Immature natural killer cell (primary cell): ENCODE measurements around the gene GYG1. TPM values are rescaled to one million over a fixed set of nuclear protein-coding genes. Genes with fewer than 3 reads are reported as not detected.
"Not testable (repeated sequence)": the region's sequence is repeated elsewhere in the genome, so short reads cannot be mapped to it uniquely, and the experiment has no call there.

Experiments
- DNase-seq, 3 donors: peaks; one replicate each; pipeline ENCODE4 v3.0.0; 2022; ENCODE audit warnings: mixed read lengths in 1 of 3
- H3K27ac Mint-ChIP-seq, 6 donors: one replicate each; pipeline ENCODE4 v1.8.0; 2020; ENCODE audit warnings: mixed read lengths in 6 of 6, mild to moderate bottlenecking in 5 of 6, inconsistent platforms in 4 of 6, moderate library complexity in 3 of 6
- H3K27me3 Mint-ChIP-seq, 3 donors: one replicate each; pipeline ENCODE4 v1.8.0; 2020 to 2021; ENCODE audit warnings: low read depth in 3 of 3, mild to moderate bottlenecking in 3 of 3, mixed read lengths in 3 of 3, moderate library complexity in 3 of 3, inconsistent platforms in 1 of 3
- H3K36me3 Mint-ChIP-seq, 3 donors: one replicate each; pipeline ENCODE4 v1.8.0; 2020; ENCODE audit warnings: mixed read lengths in 3 of 3, inconsistent platforms in 2 of 3, mild to moderate bottlenecking in 2 of 3
- H3K4me1 Mint-ChIP-seq, 2 donors: one replicate each; pipeline ENCODE4 v1.8.0; 2020; ENCODE audit warnings: inconsistent platforms in 2 of 2, mild to moderate bottlenecking in 2 of 2, mixed read lengths in 2 of 2, moderate library complexity in 1 of 2
- H3K4me3 Mint-ChIP-seq, 5 donors: one replicate each; pipeline ENCODE4 v1.8.0; 2020; ENCODE audit warnings: mild to moderate bottlenecking in 5 of 5, mixed read lengths in 5 of 5, inconsistent platforms in 3 of 5, moderate library complexity in 3 of 5
- H3K9me3 Mint-ChIP-seq, 6 donors: one replicate each; pipeline ENCODE4 v1.8.0; 2020; ENCODE audit warnings: mild to moderate bottlenecking in 6 of 6, mixed read lengths in 6 of 6, inconsistent platforms in 4 of 6, moderate library complexity in 3 of 6
- polyA plus RNA-seq, 3 donors: library from polyadenylated mRNA; unstranded; fragments of 300-500 nt; fragmentation: Illumina TruSeq; gene quantifications; one replicate each; pipeline ENCODE4 v1.2.3, GENCODE V29; 2021

GYG1 gene
- polyA plus RNA-seq, 3 donors from 2014 or later, result 73.5 to 102 (median 91.8) TPM

DNA sequence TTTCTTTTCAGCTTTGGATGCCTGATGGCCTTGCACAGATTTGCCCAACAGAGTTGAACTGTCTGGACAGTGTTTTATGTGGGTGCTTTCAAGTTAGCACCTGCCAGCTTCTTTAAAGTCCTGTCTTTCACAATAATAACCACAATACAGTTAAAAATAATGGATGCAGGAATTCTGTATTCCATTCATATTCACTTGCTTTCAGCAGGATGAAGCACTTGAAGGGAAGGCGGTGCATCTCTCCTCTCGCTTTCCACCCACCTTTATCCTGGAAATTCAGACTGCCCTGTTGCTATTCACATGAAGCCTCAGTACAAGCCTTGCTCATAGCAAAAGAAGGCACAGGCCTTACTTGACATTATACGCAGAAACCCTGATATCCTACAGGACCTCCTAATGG, 26.5 kb upstream of the GYG1 start:
- no peak overlapping the region for H3K27ac Mint-ChIP-seq
- H3K4me1 Mint-ChIP-seq, result no peaks in the 10 kb centered on the region
- no peaks in the 10 kb centered on the region for H3K36me3 Mint-ChIP-seq
- peaks cover 0 to 1% (median under 1%) of the 10 kb centered on the region in 3 donors for H3K27me3 Mint-ChIP-seq
- no peaks in the 10 kb centered on the region for H3K9me3 Mint-ChIP-seq
- H3K4me3 Mint-ChIP-seq, result no peak overlapping the region
- DNase-seq, result no peak

DNA sequence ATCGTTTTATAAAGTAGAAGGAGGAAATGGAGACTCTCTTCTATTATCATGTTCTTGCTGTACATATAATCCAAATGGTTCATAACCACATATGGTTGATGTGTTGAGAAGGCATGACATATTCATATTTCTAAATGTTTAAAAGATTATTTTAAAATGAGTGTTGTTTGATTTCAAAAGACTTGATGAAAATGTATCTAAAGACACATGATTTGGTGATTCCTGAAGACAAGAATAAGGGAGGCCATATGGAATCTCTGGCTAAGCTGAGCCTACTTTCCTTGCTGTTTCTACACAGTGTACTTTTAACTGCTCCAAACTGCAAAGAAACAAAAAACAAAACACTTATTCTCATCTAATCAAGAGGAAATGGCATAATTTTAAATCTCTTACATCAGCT, 23.0 kb upstream of the GYG1 start:
- Mint-ChIP-seq H3K27ac (no peak overlapping the region), H3K36me3 (no peaks in the 10 kb centered on the region), H3K4me1 (no peaks in the 10 kb centered on the region), H3K27me3 (peaks cover 0 to 2% (median 0%) of the 10 kb centered on the region in 3 donors), H3K9me3 (no peaks in the 10 kb centered on the region), H3K4me3 (no peak overlapping the region)
- DNase-seq, result no peak

DNA sequence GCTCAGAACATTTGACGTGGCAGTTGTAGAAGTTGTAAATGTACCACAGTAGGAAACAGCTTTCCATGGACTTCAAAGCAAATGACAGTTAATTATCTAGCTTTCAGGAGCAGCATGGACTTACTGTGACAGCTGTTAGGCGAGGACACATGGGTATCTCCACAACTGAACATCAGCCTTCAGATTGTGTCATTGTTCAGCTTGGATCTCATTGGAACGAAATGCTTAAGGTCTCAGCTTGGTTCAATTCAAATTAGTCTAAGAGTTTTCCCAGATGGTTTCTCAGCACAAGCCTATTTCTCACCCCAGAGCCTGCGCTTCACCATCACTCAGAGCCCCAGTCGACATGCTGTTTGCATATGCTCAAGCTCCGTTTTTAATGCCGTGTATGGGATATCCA, 21.1 kb upstream of the GYG1 start:
- H3K27me3 Mint-ChIP-seq, result peaks cover 0 to 2% (median 0%) of the 10 kb centered on the region in 3 donors

DNA sequence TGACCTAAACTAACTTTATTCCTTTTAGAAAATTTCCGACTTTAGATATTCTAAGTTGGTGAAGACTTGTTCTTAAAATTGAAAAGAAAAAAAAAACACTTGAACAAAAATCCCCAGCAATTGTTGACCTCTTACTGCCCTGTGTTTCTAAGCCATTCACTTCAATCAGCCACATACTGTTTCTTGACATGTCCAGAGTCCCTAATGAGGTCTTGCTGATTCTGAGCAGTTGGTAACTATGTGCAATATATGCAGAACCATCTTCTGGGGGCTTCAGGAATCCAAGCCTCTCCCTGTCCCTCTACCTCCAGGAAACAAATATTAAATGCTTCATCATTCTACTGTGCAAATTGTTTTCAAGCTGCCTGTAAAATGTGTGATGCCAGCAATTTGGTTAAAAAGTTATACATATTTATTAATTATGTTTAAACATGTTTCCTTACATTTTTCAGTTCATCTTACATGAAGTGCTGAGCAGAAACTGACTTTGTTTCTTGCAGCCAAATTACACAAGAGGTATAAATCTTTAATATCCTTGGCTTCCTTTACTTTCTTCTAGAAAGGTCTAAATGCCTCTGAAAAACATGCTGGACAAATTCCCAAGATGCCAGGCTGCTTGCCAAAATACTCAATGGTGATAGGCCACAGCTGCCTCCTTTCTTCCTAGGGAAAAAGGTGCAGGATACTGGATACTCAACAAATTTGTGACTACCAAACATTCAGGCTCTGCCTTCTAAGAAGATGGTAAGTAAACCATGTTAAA, 19.8 kb upstream of the GYG1 start:
- Mint-ChIP-seq H3K27ac (no peak overlapping the region), H3K4me3 (no peak overlapping the region), H3K27me3 (peaks cover 0 to 4% (median 0%) of the 10 kb centered on the region in 3 donors), H3K4me1 (peaks cover 3 to 5% of the 10 kb centered on the region in 2 donors), H3K9me3 (no peaks in the 10 kb centered on the region), H3K36me3 (no peaks in the 10 kb centered on the region)
- no peak for DNase-seq

More for the DNA sequence above, 21.1 kb upstream of the GYG1 start:
- H3K27ac Mint-ChIP-seq, result no peak overlapping the region
- H3K36me3 Mint-ChIP-seq, result no peaks in the 10 kb centered on the region
- peaks cover 3 to 5% of the 10 kb centered on the region in 2 donors for H3K4me1 Mint-ChIP-seq
- H3K9me3 Mint-ChIP-seq, result no peaks in the 10 kb centered on the region
- no peak overlapping the region for H3K4me3 Mint-ChIP-seq
- no peak for DNase-seq

DNA sequence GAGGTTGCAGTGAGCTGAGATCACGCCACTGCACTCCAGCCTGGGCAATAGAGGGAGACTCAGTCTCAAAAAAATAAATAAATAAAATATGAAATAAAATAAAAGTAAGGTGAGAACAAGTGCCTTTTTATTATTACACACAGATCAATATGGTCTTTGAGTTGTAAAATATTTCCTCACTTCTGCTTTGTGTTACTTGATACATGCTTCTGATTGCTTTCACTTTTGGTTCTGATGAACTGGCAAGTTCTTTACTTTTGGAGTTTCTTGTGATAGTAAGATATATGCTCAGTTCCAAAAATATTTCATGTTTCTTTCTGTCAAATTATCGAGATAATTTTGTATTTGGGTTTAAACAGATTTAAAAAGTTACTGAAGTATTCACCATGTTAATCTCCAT, 16.6 kb upstream of the GYG1 start:
- peaks cover 0 to 4% (median under 1%) of the 10 kb centered on the region in 3 donors for H3K27me3 Mint-ChIP-seq
- peak overlapping the region in 1 of 6 donors; percentile 19 for H3K27ac Mint-ChIP-seq
- no peaks in the 10 kb centered on the region for H3K9me3 Mint-ChIP-seq
- no peak overlapping the region for H3K4me3 Mint-ChIP-seq
- H3K4me1 Mint-ChIP-seq, result peaks cover 3 to 5% of the 10 kb centered on the region in 2 donors
- no peak for DNase-seq
- H3K36me3 Mint-ChIP-seq, result peaks cover 0 to under 1% (median 0%) of the 10 kb centered on the region in 3 donors

DNA sequence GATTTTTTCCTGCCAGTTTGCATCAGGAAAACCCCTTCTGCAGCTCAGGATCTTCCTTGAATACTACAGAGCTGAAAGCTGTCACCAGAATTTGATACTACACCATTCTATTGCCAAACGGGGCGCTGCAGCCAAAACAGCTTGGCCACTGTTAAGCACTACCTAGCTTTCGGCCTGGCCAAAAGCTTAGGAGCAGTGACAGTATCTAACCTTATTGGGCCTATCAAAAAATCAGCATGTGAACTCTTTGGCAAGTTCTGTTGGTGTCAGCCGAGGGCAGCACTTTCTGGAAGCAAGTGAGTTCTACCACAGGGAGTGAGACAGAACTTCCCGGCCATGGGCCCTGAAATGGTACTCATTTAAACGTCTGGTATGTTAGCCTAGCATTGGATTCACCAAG, 16.1 kb upstream of the GYG1 start:
- no peak overlapping the region for H3K4me3 Mint-ChIP-seq

DNA sequence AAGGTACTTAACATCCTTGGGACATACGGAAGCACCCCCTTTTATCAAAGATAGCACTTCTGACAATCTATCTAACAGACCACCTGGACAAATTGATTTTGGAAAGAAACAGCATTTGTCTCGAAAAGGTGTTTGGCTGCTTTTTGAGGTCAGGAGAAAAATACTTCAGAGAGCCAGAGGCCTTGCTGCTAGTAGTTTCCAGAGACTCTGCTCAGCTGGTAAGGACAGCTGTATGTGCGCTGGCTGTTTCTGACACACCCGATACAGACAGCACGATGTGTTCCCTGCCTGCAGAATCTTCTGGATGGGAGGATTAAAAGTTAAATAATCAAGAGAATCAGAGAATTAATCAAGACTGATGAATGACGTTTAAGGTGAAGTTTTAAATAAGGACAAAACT, 15.6 kb upstream of the GYG1 start:
- Mint-ChIP-seq H3K9me3 (no peaks in the 10 kb centered on the region), H3K4me1 (peaks cover 3 to 5% of the 10 kb centered on the region in 2 donors), H3K27ac (no peak overlapping the region), H3K27me3 (peaks cover 0 to 6% (median 3%) of the 10 kb centered on the region in 3 donors), H3K36me3 (peaks cover 0 to 4% (median 0%) of the 10 kb centered on the region in 3 donors), H3K4me3 (no peak overlapping the region)
- DNase-seq, result no peak

More for the DNA sequence above, 16.1 kb upstream of the GYG1 start:
- no peaks in the 10 kb centered on the region for H3K9me3 Mint-ChIP-seq
- DNase-seq, result no peak
- peaks cover 3 to 5% of the 10 kb centered on the region in 2 donors for H3K4me1 Mint-ChIP-seq
- H3K36me3 Mint-ChIP-seq, result peaks cover 0 to 4% (median 0%) of the 10 kb centered on the region in 3 donors
- no peak overlapping the region for H3K27ac Mint-ChIP-seq
- peaks cover 0 to 6% (median 3%) of the 10 kb centered on the region in 3 donors for H3K27me3 Mint-ChIP-seq

DNA sequence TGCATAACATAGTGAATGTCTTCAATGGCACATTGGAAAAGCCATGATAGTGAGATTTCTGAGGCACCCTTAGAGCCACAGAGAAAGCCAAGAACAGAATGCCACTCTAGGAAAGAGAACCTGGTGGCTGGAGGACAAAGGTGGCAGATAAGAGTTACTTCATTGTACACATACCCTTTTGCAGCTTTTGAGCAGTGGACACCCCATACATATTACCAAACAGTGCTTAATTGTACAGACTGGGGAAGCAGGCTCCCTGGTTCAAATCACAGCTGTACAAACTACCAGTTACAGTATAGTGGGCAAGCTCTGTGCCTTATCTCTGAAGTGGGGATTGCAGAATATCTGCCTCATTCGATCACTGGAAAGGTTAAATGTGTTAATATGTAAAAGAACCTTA, 10.1 kb upstream of the GYG1 start:
- Mint-ChIP-seq H3K4me1 (no peaks in the 10 kb centered on the region), H3K27me3 (peaks cover 0 to 7% (median 2%) of the 10 kb centered on the region in 3 donors), H3K27ac (no peak overlapping the region), H3K9me3 (no peaks in the 10 kb centered on the region), H3K36me3 (peaks cover 0 to 4% (median 0%) of the 10 kb centered on the region in 3 donors), H3K4me3 (no peak overlapping the region)
- no peak for DNase-seq

DNA sequence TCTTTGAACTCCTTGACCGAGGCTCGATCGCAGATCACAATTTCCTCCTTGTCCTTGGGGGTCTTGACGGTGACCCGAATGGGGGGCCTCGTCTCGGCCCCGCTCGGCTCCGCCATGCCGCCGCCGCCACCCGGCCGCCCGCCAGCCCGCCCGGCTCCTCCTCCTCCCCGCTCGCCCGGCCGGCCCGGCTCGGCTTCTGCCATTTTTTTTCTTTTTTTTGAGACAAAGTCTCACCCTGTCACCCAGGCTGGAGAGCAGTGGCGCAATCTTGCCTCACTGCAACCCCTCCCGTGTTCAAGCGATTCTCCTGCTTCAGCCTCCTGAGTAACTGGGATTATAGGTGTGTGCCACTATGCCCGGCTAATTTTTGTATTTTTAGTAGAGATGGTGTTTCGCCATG, 3.8 kb upstream of the GYG1 start:
- H3K4me3 Mint-ChIP-seq, H3K27me3 Mint-ChIP-seq, H3K36me3 Mint-ChIP-seq, H3K9me3 Mint-ChIP-seq, H3K27ac Mint-ChIP-seq, DNase-seq: not testable (repeated sequence)
- H3K4me1 Mint-ChIP-seq, result peaks cover 14 to 16% of the 10 kb centered on the region in 2 donors

DNA sequence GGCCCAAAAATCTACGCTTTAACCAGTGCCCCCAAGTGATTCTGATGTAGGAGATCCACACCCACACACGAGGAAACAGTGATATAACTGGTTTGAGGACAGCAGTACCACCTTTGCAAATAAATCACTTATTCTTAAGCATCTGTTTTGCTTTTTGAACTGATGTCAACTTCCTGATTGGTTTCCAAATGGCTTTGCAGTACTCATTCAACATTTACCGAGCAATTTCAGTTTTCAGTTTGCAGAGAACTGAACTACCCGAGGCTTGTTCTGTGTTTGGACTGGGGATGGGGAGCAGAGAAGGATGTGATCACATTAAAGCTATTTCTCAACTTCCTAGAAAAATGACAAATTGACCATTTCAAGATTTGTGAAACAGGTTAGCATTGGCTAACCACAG, 1.1 kb upstream of the GYG1 start:
- Mint-ChIP-seq H3K4me1 (peaks cover 31 to 32% of the 10 kb centered on the region in 2 donors), H3K4me3 (peak overlapping the region in 4 of 5 donors; percentile 74 to 89 (median 84)), H3K27ac (peak overlapping the region; percentile 85 to 95 (median 92)), H3K27me3 (peaks cover 0 to 7% (median 3%) of the 10 kb centered on the region in 3 donors), H3K36me3 (peaks cover 0 to 2% (median 2%) of the 10 kb centered on the region in 3 donors), H3K9me3 (no peaks in the 10 kb centered on the region)
- no peak for DNase-seq

DNA sequence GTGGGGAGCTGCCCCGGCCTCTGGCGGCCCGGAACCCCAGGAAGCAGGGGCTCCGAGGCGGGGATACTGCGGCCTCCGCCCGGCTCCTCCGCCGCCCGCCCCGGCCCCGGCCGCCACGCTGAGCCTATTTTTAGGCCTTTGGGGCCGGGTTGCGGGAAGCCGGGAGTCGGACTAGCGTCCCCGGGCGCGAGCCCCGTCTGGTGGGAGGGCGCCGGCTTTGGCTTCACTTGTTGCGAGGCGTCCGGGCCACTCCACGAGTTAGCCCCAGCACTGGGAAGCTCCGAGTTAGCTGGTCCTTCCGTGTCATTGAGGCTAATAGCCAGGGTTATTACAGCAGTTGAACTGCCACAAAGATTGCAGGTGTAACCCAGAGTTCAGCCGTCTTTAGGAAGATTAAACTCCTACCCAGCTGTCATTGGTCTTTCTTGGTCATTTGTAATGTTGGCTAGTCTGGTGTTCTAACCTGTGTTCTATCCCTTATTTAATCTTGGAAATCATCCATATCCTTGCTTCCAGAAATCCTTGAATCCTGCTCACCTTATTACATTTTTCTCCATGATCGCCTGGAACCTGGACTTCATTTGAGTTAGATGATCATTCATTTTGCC, 791 bp downstream of the GYG1 start:
- Mint-ChIP-seq H3K27ac (peak overlapping the region; percentile 85 to 95 (median 92)), H3K4me3 (peak overlapping the region; percentile 84 to 91 (median 89)), H3K27me3 (peaks cover 0 to 7% (median 2%) of the 10 kb centered on the region in 3 donors), H3K4me1 (peaks cover 35 to 49% of the 10 kb centered on the region in 2 donors), H3K9me3 (no peaks in the 10 kb centered on the region), H3K36me3 (peaks cover 14 to 19% (median 18%) of the 10 kb centered on the region in 3 donors)
- DNase-seq, result no peak

DNA sequence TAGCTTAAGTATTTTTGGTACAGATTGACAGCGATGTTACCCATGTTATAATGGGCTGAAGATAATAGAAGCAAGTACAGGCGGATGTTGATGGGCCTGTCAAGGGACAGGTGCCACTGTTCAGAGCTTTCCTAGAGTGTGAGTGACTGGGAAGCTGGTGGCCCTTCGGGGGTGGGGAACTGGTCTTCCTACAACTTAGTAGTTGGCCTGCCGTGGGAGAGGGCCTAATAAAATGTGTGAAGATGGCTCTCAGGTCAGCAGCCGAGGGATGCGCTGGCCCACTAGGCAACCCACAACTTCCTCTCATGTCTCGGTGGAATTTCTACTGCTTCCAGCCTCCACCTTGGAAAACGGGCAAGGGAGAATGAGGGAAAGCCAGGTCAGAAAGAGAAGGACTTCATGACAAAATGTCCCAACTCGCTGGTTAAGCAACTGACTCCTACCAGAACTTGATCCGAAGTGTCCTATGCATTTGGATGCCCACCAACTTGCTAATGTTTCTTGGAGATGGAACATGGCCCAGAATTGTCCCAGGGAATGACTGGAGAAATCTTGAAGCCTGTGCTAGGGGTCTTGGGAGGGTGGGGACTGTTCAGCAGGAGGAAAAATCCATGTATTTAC, 1.4 kb downstream of the GYG1 start:
- Mint-ChIP-seq H3K27me3 (peaks cover 0 to 7% (median 0%) of the 10 kb centered on the region in 3 donors), H3K4me1 (peaks cover 36 to 55% of the 10 kb centered on the region in 2 donors), H3K27ac (peak overlapping the region; percentile 85 to 95 (median 92)), H3K36me3 (peaks cover 15 to 19% (median 18%) of the 10 kb centered on the region in 3 donors), H3K4me3 (peak overlapping the region; percentile 84 to 91 (median 89)), H3K9me3 (no peaks in the 10 kb centered on the region)
- no peak for DNase-seq

DNA sequence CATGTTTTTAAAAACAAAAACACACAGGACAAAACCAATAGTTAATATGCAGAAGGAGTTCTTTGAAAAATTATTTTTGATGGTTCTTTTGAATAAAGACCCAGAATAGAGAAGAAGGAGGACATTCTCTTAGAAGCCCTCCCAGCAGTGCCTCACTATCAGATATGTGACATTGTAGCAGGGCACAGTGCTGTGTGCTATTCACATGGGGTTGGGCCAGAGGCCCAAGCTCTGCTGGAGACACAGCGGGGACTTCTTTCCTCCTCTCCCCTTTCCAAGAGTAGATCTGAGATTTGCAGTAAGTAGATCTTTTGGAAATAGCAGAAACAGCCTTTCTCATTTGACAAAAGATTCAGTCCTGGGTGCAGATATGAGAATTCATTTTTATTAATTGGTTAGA, 6.3 kb downstream of the GYG1 start:
- no peak for DNase-seq
- Mint-ChIP-seq H3K4me1 (peaks cover 54 to 82% of the 10 kb centered on the region in 2 donors), H3K27ac (peak overlapping the region; percentile 36 to 94 (median 78)), H3K27me3 (no peaks in the 10 kb centered on the region), H3K4me3 (no peak overlapping the region), H3K36me3 (peaks cover 18 to 33% (median 21%) of the 10 kb centered on the region in 3 donors), H3K9me3 (no peaks in the 10 kb centered on the region)

DNA sequence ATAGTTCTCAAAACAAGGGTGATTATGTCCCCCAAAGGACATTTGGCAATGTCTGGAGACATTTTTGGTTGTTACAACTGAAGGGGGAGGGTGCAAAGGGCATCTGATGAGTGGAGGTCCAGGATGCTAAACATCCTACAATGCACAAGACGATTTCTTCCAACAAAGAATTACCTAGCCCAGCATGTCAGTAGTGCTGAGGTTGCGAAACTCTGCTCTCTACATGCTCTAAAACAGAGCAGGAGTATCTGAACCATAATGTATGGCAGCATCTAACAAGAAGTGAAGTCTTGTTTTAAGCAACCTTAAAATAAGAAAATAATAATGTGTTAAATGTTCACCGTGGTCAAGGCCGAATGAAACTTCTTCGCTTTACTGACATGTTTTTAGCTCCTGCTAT, 7.0 kb downstream of the GYG1 start:
- H3K4me3 Mint-ChIP-seq, result peak overlapping the region in 1 of 5 donors; percentile 75
- H3K9me3 Mint-ChIP-seq, result no peaks in the 10 kb centered on the region
- no peak for DNase-seq
- peaks cover 47 to 75% of the 10 kb centered on the region in 2 donors for H3K4me1 Mint-ChIP-seq
- H3K36me3 Mint-ChIP-seq, result peaks cover 18 to 33% (median 21%) of the 10 kb centered on the region in 3 donors
- H3K27me3 Mint-ChIP-seq, result no peaks in the 10 kb centered on the region
- H3K27ac Mint-ChIP-seq, result peak overlapping the region; percentile 77 to 96 (median 90)
